ENCODE measurements around the gene FAM170B. TPM values are rescaled to one million over a fixed set of nuclear protein-coding genes. Genes with fewer than 3 reads are reported as not detected.
A peak's percentile ranks its signal among the peaks of the same experiment; 100 is the strongest.

Gene FAM170B
- total RNA-seq, 1 donor from 2014 or later: not detected

GRCh38 chr10:49141541-49142332 lies 7.9 kb upstream of the FAM170B start:
- TF ChIP-seq POLR2A (IDR thresholded peaks at IDR 0.05): no peak
- no peak for TF ChIP-seq POLR2AphosphoS5 (IDR thresholded peaks at IDR 0.05; ENCODE audit: insufficient read depth in 1 of 2, low read depth in 1 of 2)
- no peak for TF ChIP-seq CTCF (IDR thresholded peaks at IDR 0.05)
- H3K27me3 ChIP-seq: no peaks in the 10 kb centered on the region
- DNase-seq (ENCODE audit: extremely low spot score in 2 of 2): peak in 1 of 2 donors; percentile 9
- peaks cover 36% of the 10 kb centered on the region for H3K4me1 ChIP-seq
- H3K9me3 ChIP-seq: no peaks in the 10 kb centered on the region
- intact Hi-C loops (cut with DNase I): no loop called here
- H3K27ac ChIP-seq: no peak overlapping the region
- no peaks in the 10 kb centered on the region for H3K36me3 ChIP-seq
- no peak overlapping the region for H3K4me3 ChIP-seq

DNA sequence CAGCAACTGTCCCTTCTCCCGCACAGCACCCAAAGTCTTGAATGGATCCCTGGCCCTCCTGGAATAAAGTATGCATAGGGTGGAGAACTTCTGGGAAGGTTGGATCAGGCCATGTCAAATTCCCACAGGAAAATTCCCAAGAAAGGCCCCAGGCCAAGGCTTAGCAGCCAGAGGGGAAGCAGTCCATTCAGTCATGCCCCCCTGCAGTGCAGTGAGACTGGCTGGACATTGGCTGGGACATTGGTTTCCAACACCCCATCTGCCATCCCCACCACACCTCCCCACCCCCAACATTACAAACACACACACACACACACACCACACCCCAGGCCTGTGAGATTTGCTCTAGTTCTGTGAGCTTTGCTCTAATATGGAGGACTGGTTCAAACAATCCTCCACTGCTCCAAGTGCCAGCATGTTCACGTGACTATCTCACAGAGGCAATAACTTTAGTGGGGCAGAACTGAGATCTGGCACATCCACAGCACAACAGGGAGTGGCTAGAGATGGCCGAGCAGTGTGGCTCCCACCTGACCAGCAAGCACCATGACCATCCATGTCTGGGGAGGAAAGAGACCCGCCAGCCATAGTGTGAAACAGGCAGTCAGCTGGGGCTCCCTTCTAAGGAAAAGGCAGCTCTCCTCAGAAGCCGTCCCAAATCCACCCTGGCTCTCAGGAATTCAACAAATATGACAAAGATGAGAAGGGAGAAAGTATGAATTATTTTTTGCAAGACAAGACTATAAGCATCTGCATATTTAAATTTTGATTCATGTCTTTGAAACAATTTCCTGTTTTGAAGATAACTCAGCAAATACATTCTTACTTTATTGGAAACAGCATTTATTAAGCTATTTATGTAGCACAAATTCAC lies 6.7 kb upstream of the FAM170B start:
- DNase-seq (ENCODE audit: extremely low spot score in 2 of 2): no peak
- TF ChIP-seq POLR2AphosphoS5 (IDR thresholded peaks at IDR 0.05; ENCODE audit: insufficient read depth in 1 of 2, low read depth in 1 of 2): no peak
- TF ChIP-seq POLR2A (IDR thresholded peaks at IDR 0.05): no peak
- no peak for TF ChIP-seq CTCF (IDR thresholded peaks at IDR 0.05)
- Histone ChIP-seq H3K9me3 (no peaks in the 10 kb centered on the region), H3K27me3 (no peaks in the 10 kb centered on the region), H3K36me3 (no peaks in the 10 kb centered on the region), H3K4me3 (no peak overlapping the region), H3K4me1 (peaks cover 40% of the 10 kb centered on the region), H3K27ac (peak overlapping the region; percentile 81)
- intact Hi-C loops (cut with DNase I): no loop called here

GRCh38 chr10:49139846-49140195 lies 6.0 kb upstream of the FAM170B start:
- peak overlapping the region; percentile 81 for H3K27ac ChIP-seq
- H3K4me3 ChIP-seq: no peak overlapping the region
- H3K9me3 ChIP-seq: no peaks in the 10 kb centered on the region
- DNase-seq (ENCODE audit: extremely low spot score in 2 of 2): peak in 1 of 2 donors; percentile 74
- no peaks in the 10 kb centered on the region for H3K36me3 ChIP-seq
- TF ChIP-seq POLR2AphosphoS5 (IDR thresholded peaks at IDR 0.05; ENCODE audit: insufficient read depth in 1 of 2, low read depth in 1 of 2): no peak
- intact Hi-C loops (cut with DNase I): no loop called here
- H3K27me3 ChIP-seq: no peaks in the 10 kb centered on the region
- H3K4me1 ChIP-seq: peaks cover 47% of the 10 kb centered on the region

DNA sequence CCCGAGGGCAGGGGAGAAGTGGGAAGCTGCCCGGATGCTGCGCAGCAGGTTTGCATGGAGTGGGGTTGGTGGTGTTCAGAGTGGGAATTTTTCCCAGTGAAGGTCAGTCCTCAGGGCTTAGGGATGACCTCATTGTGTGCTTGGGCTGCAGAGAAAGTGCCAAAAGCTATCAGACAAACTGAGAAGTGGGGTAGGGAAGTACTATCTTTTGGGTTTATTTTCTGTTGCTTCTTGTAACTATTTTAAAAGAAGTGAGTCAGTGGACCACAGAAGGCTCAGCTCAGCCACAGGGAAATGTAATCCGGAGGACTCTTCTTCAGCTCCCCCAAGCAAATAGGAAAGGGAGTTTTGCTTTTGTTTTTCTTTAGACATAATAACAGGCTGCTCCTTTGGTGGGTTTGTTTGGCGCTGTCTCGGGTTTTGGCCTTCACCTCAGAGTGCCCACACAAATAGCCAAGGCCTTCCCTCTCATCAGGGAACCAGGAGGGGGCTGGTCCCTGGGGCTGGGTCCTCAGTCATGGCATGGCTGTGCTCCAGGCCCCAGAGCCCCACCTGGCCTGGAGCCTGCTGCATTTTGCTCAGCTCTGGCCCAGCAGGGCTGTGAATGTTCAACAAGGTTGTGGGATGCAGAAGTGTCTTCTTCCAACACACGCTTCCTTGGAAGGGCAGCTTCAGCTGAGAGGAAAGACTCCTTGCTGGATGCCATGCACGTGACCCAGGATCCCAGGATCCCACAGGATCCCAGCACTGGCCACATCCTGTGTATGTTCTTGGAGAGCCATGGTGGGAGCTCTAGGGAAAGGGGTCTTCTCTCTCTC lies 5.4 kb upstream of the FAM170B start:
- TF ChIP-seq POLR2A (IDR thresholded peaks at IDR 0.05) (no peak), POLR2AphosphoS5 (IDR thresholded peaks at IDR 0.05; ENCODE audit: insufficient read depth in 1 of 2, low read depth in 1 of 2) (no peak), CTCF (IDR thresholded peaks at IDR 0.05) (no peak)
- peak in 1 of 2 donors; percentile 37 for DNase-seq (ENCODE audit: extremely low spot score in 2 of 2)
- H3K27ac ChIP-seq: peak overlapping the region; percentile 81
- no peaks in the 10 kb centered on the region for H3K27me3 ChIP-seq
- H3K4me1 ChIP-seq: peaks cover 47% of the 10 kb centered on the region
- no peaks in the 10 kb centered on the region for H3K36me3 ChIP-seq
- intact Hi-C loops (cut with DNase I): no loop called here
- H3K4me3 ChIP-seq: no peak overlapping the region
- H3K9me3 ChIP-seq: no peaks in the 10 kb centered on the region

GRCh38 chr10:49138361-49138891 lies 4.6 kb upstream of the FAM170B start:
- no peaks in the 10 kb centered on the region for H3K9me3 ChIP-seq
- TF ChIP-seq POLR2AphosphoS5 (IDR thresholded peaks at IDR 0.05; ENCODE audit: insufficient read depth in 1 of 2, low read depth in 1 of 2) (no peak), CTCF (IDR thresholded peaks at IDR 0.05) (no peak), POLR2A (IDR thresholded peaks at IDR 0.05) (no peak)
- no peak overlapping the region for H3K4me3 ChIP-seq
- no peaks in the 10 kb centered on the region for H3K27me3 ChIP-seq
- peak in 1 of 2 donors; percentile 46 for DNase-seq (ENCODE audit: extremely low spot score in 2 of 2)
- peak overlapping the region; percentile 81 for H3K27ac ChIP-seq
- H3K4me1 ChIP-seq: peaks cover 39% of the 10 kb centered on the region
- no peaks in the 10 kb centered on the region for H3K36me3 ChIP-seq
- intact Hi-C loops (cut with DNase I): no loop called here

All from vagina (tissue), 2 donors.